H9 (cell line): Measurements from ENCODE around the gene NKAIN2. TPM values are rescaled to one million over a fixed set of nuclear protein-coding genes. Genes with fewer than 3 reads are reported as not detected.

Source experiments
- DNase-seq: peaks from one replicate; pipeline ENCODE4 v3.0.0-alpha.2; 2017
- H2AFZ ChIP-seq: one replicate; pipeline ENCODE4 v1.6.1; 2013; ENCODE audit warnings: mild to moderate bottlenecking, low read length, control low read depth, moderate library complexity
- H2AK5ac ChIP-seq: 2 replicates; pipeline ENCODE4 v1.6.1; 2013; ENCODE audit warnings: low read length, control low read depth, mixed read lengths; ENCODE audit not compliant: insufficient read length
- H2BK120ac ChIP-seq: one replicate; pipeline ENCODE4 v1.6.1; 2013; ENCODE audit warnings: low read depth, mild to moderate bottlenecking, low read length, control low read depth, inconsistent platforms; ENCODE audit not compliant: poor library complexity, severe bottlenecking
- H2BK12ac ChIP-seq: 2 replicates; pipeline ENCODE4 v1.6.1; 2013; ENCODE audit warnings: low read length, control low read depth, mixed read lengths, low read depth; ENCODE audit not compliant: insufficient read length
- H2BK15ac ChIP-seq: 2 replicates; pipeline ENCODE4 v1.6.1; 2013; ENCODE audit warnings: low read depth, low read length, control low read depth
- H2BK20ac ChIP-seq: one replicate; pipeline ENCODE4 v1.6.1; 2013; ENCODE audit warnings: low read depth, mild to moderate bottlenecking, low read length, control low read depth, inconsistent platforms; ENCODE audit not compliant: poor library complexity, severe bottlenecking
- H2BK5ac ChIP-seq: 2 replicates; pipeline ENCODE4 v1.6.1; 2013; ENCODE audit warnings: low read length, control low read depth, mixed read lengths; ENCODE audit not compliant: insufficient read length
- H3K14ac ChIP-seq: 2 replicates; pipeline ENCODE4 v1.6.1; 2013; ENCODE audit warnings: low read length, control low read depth; ENCODE audit not compliant: insufficient read depth
- H3K18ac ChIP-seq: 2 replicates; pipeline ENCODE4 v1.6.1; 2013; ENCODE audit warnings: low read depth, mild to moderate bottlenecking, mixed read lengths, low read length, control low read depth; ENCODE audit not compliant: insufficient read length
- H3K23ac ChIP-seq: 2 replicates; pipeline ENCODE4 v1.6.1; 2013; ENCODE audit warnings: low read length, control low read depth, mixed read lengths, low read depth; ENCODE audit not compliant: insufficient read length
- H3K23me2 ChIP-seq: 2 replicates; pipeline ENCODE4 v1.6.1; 2013; ENCODE audit warnings: low read depth, mild to moderate bottlenecking, mixed read lengths, low read length, control low read depth; ENCODE audit not compliant: insufficient read length, poor library complexity, severe bottlenecking
- H3K27ac ChIP-seq: 2 replicates; pipeline ENCODE4 v1.5.1; 2013; ENCODE audit warnings: low read length, control low read depth, mixed read lengths, low read depth; ENCODE audit not compliant: insufficient read length
- H3K27me3 ChIP-seq: 2 replicates; pipeline ENCODE4 v1.6.1; 2013; ENCODE audit warnings: low read length, control low read depth, inconsistent platforms; ENCODE audit not compliant: insufficient read depth
- H3K4ac ChIP-seq: 2 replicates; pipeline ENCODE4 v1.6.1; 2013; ENCODE audit warnings: low read depth, mild to moderate bottlenecking, control low read depth, inconsistent platforms, low read length, moderate library complexity
- H3K4me1 ChIP-seq: 2 replicates; pipeline ENCODE4 v1.6.1; 2013; ENCODE audit warnings: low read length, control low read depth, inconsistent platforms; ENCODE audit not compliant: insufficient read depth
- H3K4me2 ChIP-seq: 2 replicates; pipeline ENCODE4 v1.6.1; 2013; ENCODE audit warnings: low read length, control low read depth, mixed read lengths; ENCODE audit not compliant: insufficient read length, insufficient read depth
- H3K56ac ChIP-seq: 2 replicates; pipeline ENCODE4 v1.6.1; 2013; ENCODE audit warnings: low read depth, mild to moderate bottlenecking, mixed read lengths, low read length, control low read depth; ENCODE audit not compliant: insufficient read length
- H3K79me1 ChIP-seq: 2 replicates; pipeline ENCODE4 v1.6.1; 2013; ENCODE audit warnings: low read depth, mild to moderate bottlenecking, moderate library complexity, low read length, control low read depth, inconsistent platforms; ENCODE audit not compliant: insufficient read depth, poor library complexity, severe bottlenecking
- H3K79me2 ChIP-seq: 2 replicates; pipeline ENCODE4 v1.6.1; 2013; ENCODE audit warnings: low read length, control low read depth, inconsistent platforms; ENCODE audit not compliant: insufficient read depth
- H3K9ac ChIP-seq: 2 replicates; pipeline ENCODE4 v1.6.1; 2013; ENCODE audit warnings: low read length, control low read depth, mixed read lengths; ENCODE audit not compliant: insufficient read length; ENCODE audit errors: extremely low read depth
- H3K9me3 ChIP-seq: one replicate; pipeline ENCODE4 v1.6.1; 2013; ENCODE audit warnings: low read depth, low read length, inconsistent platforms; ENCODE audit not compliant: control insufficient read depth
- H3T11ph ChIP-seq: one replicate; pipeline ENCODE4 v1.6.1; 2013; ENCODE audit warnings: mild to moderate bottlenecking, low read length, control low read depth, inconsistent platforms
- H4K20me1 ChIP-seq: one replicate; pipeline ENCODE4 v1.6.1; 2013; ENCODE audit not compliant: control insufficient read depth, insufficient read length, insufficient read depth
- H4K5ac ChIP-seq: 2 replicates; pipeline ENCODE4 v1.6.1; 2013; ENCODE audit warnings: low read depth, mild to moderate bottlenecking, mixed read lengths, low read length, control low read depth; ENCODE audit not compliant: insufficient read length
- H4K8ac ChIP-seq: replicated peaks from 2 replicates; pipeline ENCODE4 v1.6.1; 2013; ENCODE audit warnings: low read length, control low read depth, mixed read lengths, low read depth; ENCODE audit not compliant: insufficient read length
- H4K91ac ChIP-seq: 2 replicates; pipeline ENCODE4 v1.6.1; 2013; ENCODE audit warnings: low read depth, mild to moderate bottlenecking, moderate library complexity, mixed read lengths, low read length, control low read depth; ENCODE audit not compliant: insufficient read length
- H3K27ac Mint-ChIP-seq, 3 experiments: 2 replicates in 2 of 3; 3 replicates in 1 of 3; pipeline ENCODE4 v1.8.0; 2020 to 2021; ENCODE audit warnings: mixed read lengths in 3 of 3, mild to moderate bottlenecking in 1 of 3, moderate library complexity in 1 of 3
- H3K27me3 Mint-ChIP-seq: 2 replicates; pipeline ENCODE4 v1.8.0; 2021; ENCODE audit warnings: low read depth, mild to moderate bottlenecking, moderate library complexity, mixed read lengths
- H3K36me3 Mint-ChIP-seq, 3 experiments: 2 replicates in 2 of 3; 3 replicates in 1 of 3; pipeline ENCODE4 v1.8.0; 2020 to 2021; ENCODE audit warnings: low read depth in 3 of 3, mixed read lengths in 3 of 3; ENCODE audit not compliant: insufficient read depth in 1 of 3
- H3K4me1 Mint-ChIP-seq, 2 experiments: 2 replicates each; pipeline ENCODE4 v1.8.0; 2020; ENCODE audit warnings: mixed read lengths in 2 of 2
- H3K4me3 Mint-ChIP-seq, 2 experiments: 2 replicates in 1 of 2; 3 replicates in 1 of 2; pipeline ENCODE4 v1.8.0; 2020 to 2021; ENCODE audit warnings: mild to moderate bottlenecking in 2 of 2, mixed read lengths in 2 of 2, moderate library complexity in 1 of 2
- H3K9me3 Mint-ChIP-seq, 2 experiments: 2 replicates in 1 of 2; 3 replicates in 1 of 2; pipeline ENCODE4 v1.8.0; 2020; ENCODE audit warnings: mild to moderate bottlenecking in 2 of 2, mixed read lengths in 2 of 2, moderate library complexity in 1 of 2
- WGBS: extraction: QIAGEN DNeasy Blood & Tissue Kit; methylation state at CpG from one replicate; pipeline ENCODE4 v1.1.7; 2013; ENCODE audit warnings: missing lambda C conversion rate, low lambda C conversion rate, mixed read lengths; ENCODE audit not compliant: insufficient read length; ENCODE audit errors: extremely low coverage; 5-methylcytosine and 5-hydroxymethylcytosine counted together
- total RNA-seq: library from RNA; stranded (reverse); gene quantifications from 2 replicates; pipeline ENCODE4 v1.2.1, GENCODE V29; 2021
- TF ChIP-seq, protein P1 (sequence below): fragments of 200-600 bp; sonication (generic); conservative IDR thresholded peaks from 3 replicates; pipeline ENCODE4 v1.8.0; 2021; ENCODE audit warnings: antibody characterized with exemption, mild to moderate bottlenecking

Gene NKAIN2
- total RNA-seq, 1 experiment from 2014 or later = 0.17 TPM

DNA sequence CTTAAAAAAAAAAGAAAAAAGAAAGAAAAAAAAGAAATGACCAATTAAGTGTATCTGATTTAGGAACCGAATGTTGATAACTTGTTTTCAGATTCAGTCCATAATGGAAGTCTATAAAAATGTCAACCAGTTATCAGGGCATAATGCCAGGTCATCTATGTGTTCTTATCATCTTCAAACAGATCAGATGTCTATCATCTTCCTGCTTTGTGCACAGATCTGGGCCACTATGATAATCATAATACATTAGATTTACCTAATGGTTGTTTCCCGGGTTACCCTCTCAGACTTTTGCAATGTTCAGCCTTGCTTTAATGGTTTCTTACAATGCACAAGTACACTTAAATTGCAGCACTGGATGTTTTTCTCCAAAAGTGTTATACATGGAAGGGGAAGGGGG, 100.6 kb downstream of the NKAIN2 start:
- Histone ChIP-seq H3K23ac (no peak overlapping the region), H3K9ac (no peak overlapping the region), H3K4me1 (no peaks in the 10 kb centered on the region), H2BK15ac (no peak overlapping the region), H3K27ac (no peak overlapping the region), H4K5ac (no peak overlapping the region), H3K9me3 (no peaks in the 10 kb centered on the region), H2AFZ (no peak overlapping the region), H2BK5ac (no peak overlapping the region), H3K18ac (no peak overlapping the region), H3K79me1 (no peaks in the 10 kb centered on the region), H3K4me2 (no peak overlapping the region), H4K91ac (no peak overlapping the region), H2BK20ac (no peak overlapping the region), H2BK120ac (no peak overlapping the region), H2BK12ac (no peak overlapping the region), H2AK5ac (no peak overlapping the region), H3T11ph (no peak overlapping the region), H4K8ac (no peak overlapping the region), H3K23me2 (no peaks in the 10 kb centered on the region), H3K27me3 (no peaks in the 10 kb centered on the region), H3K4ac (no peak overlapping the region), H4K20me1 (no peaks in the 10 kb centered on the region), H3K79me2 (no peaks in the 10 kb centered on the region), H3K14ac (no peak overlapping the region), H3K56ac (no peak overlapping the region)
- no peaks in the 10 kb centered on the region for H3K36me3 Mint-ChIP-seq
- WGBS = no CpG with 5 or more reads among the region's 2 CpGs
- no peak overlapping the region for H3K27ac Mint-ChIP-seq
- no peaks in the 10 kb centered on the region for H3K4me1 Mint-ChIP-seq
- H3K27me3 Mint-ChIP-seq = peaks cover 51% of the 10 kb centered on the region
- no peak for DNase-seq
- TF ChIP-seq, protein P1, sequence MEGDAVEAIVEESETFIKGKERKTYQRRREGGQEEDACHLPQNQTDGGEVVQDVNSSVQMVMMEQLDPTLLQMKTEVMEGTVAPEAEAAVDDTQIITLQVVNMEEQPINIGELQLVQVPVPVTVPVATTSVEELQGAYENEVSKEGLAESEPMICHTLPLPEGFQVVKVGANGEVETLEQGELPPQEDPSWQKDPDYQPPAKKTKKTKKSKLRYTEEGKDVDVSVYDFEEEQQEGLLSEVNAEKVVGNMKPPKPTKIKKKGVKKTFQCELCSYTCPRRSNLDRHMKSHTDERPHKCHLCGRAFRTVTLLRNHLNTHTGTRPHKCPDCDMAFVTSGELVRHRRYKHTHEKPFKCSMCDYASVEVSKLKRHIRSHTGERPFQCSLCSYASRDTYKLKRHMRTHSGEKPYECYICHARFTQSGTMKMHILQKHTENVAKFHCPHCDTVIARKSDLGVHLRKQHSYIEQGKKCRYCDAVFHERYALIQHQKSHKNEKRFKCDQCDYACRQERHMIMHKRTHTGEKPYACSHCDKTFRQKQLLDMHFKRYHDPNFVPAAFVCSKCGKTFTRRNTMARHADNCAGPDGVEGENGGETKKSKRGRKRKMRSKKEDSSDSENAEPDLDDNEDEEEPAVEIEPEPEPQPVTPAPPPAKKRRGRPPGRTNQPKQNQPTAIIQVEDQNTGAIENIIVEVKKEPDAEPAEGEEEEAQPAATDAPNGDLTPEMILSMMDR = no peak
- H3K4me3 Mint-ChIP-seq = no peak overlapping the region
- no peaks in the 10 kb centered on the region for H3K9me3 Mint-ChIP-seq
